Measurements from ENCODE around the gene GSTM4. TPM values are rescaled to one million over a fixed set of nuclear protein-coding genes. Genes with fewer than 3 reads are reported as not detected.

The GSTM4 gene
- total and polyA plus RNA-seq, 2 donors (not counting 1 experiment from before 2014, with no cell fraction given), result 28.6 to 56.5 TPM

DNA sequence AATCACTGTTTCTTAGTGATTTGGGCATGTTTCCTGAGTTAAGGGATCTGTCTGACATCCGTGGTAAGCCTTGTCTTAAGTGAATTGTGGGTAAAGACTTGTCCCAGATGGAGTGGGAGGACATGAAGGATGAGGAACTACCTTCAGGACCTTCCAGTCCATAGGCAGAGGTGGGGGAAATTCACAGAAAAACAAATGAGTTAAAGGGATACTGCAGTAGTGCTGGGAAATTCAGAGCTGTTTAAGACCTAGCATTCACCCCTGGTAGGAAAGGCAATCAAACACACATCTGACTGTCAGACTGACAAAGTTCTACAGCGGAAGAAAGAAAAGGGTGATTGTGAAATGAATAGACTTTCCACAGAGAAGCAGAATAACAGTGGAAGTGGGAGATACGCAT lies 39.5 kb upstream of the GSTM4 start:
- peak overlapping the region; percentile 26 to 63 for H3K27ac ChIP-seq (ENCODE audit: low read length in 2 of 2)
- Mint-ChIP-seq H3K9me3 (ENCODE audit: insufficient read depth) (no peaks in the 10 kb centered on the region), H3K27ac (peak overlapping the region; percentile 38), H3K27me3 (peaks cover 3% of the 10 kb centered on the region), H3K4me1 (peaks cover 34% of the 10 kb centered on the region), H3K4me3 (no peak overlapping the region)
- no peak overlapping the region for H3K4me3 ChIP-seq (ENCODE audit: control extremely low read depth in 1 of 5, extremely low read depth in 1 of 5, insufficient read depth in 1 of 5, low read depth in 2 of 5, low read length in 4 of 5)
- no peak for ATAC-seq (ENCODE audit: low read depth)
- 78% methylated on average over 2 of the region's 3 CpGs for WGBS (ENCODE audit: insufficient coverage)
- H4K20me1 ChIP-seq (ENCODE audit: control insufficient read depth, insufficient read depth, low read length, poor library complexity, severe bottlenecking), result no peaks in the 10 kb centered on the region
- peak overlapping the region; percentile 0 for H3K4me2 ChIP-seq (replicated peaks; ENCODE audit: low read depth, low read length, poor library complexity, severe bottlenecking)
- no peak overlapping the region for H2AFZ ChIP-seq (ENCODE audit: insufficient read depth, low read depth, low read length, poor library complexity, severe bottlenecking)
- peaks cover 23 to 37% of the 10 kb centered on the region in 2 donors for H3K4me1 ChIP-seq (ENCODE audit: control insufficient read depth in 2 of 2, insufficient read depth in 2 of 2, low read length in 2 of 2)
- ChIA-PET CTCF (interaction anchor here (0.9 to 3.1 kb wide), 5 partner anchors 14 to 70 kb away, joined by 4 to 18 read pairs (median 8); partner anchors contain the start of gene GNAI3), POLR2A (no interaction called here)
- intact Hi-C loops (cut with micrococcal nuclease), result loop anchor here (5.0 kb wide), 1 partner anchor 134 kb away; the partner anchor contains the start of gene ATXN7L2
- H3K9me3 ChIP-seq (ENCODE audit: control extremely low read depth in 1 of 3, control insufficient read depth in 2 of 3, insufficient read depth in 1 of 3, low read length in 2 of 3), result no peaks in the 10 kb centered on the region
- TF ChIP-seq EZH2 (IDR thresholded peaks at IDR 0.05; ENCODE audit: borderline replicate concordance, insufficient read depth, low read depth, low read length, poor library complexity, severe bottlenecking), result no peak
- TF ChIP-seq, protein P1, sequence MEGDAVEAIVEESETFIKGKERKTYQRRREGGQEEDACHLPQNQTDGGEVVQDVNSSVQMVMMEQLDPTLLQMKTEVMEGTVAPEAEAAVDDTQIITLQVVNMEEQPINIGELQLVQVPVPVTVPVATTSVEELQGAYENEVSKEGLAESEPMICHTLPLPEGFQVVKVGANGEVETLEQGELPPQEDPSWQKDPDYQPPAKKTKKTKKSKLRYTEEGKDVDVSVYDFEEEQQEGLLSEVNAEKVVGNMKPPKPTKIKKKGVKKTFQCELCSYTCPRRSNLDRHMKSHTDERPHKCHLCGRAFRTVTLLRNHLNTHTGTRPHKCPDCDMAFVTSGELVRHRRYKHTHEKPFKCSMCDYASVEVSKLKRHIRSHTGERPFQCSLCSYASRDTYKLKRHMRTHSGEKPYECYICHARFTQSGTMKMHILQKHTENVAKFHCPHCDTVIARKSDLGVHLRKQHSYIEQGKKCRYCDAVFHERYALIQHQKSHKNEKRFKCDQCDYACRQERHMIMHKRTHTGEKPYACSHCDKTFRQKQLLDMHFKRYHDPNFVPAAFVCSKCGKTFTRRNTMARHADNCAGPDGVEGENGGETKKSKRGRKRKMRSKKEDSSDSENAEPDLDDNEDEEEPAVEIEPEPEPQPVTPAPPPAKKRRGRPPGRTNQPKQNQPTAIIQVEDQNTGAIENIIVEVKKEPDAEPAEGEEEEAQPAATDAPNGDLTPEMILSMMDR (IDR thresholded peaks at IDR 0.05), result no peak
- no peak for DNase-seq
- H3K79me2 ChIP-seq (ENCODE audit: control insufficient read depth, insufficient read depth, low read length), result peaks cover 17% of the 10 kb centered on the region
- peaks cover 0 to 3% (median 0%) of the 10 kb centered on the region in 4 experiments for H3K27me3 ChIP-seq (replicated peaks in 1 of 4; ENCODE audit: control extremely low read depth in 1 of 4, control insufficient read depth in 3 of 4, insufficient read depth in 4 of 4, low read length in 3 of 4)
- no peak overlapping the region for H3K9ac ChIP-seq (ENCODE audit: low read length)
- H3K36me3 ChIP-seq (replicated peaks in 1 of 2; ENCODE audit: control extremely low read depth in 1 of 2, control insufficient read depth in 1 of 2, extremely low read depth in 1 of 2, insufficient read depth in 2 of 2, low read length in 1 of 2), result no peaks in the 10 kb centered on the region

DNA sequence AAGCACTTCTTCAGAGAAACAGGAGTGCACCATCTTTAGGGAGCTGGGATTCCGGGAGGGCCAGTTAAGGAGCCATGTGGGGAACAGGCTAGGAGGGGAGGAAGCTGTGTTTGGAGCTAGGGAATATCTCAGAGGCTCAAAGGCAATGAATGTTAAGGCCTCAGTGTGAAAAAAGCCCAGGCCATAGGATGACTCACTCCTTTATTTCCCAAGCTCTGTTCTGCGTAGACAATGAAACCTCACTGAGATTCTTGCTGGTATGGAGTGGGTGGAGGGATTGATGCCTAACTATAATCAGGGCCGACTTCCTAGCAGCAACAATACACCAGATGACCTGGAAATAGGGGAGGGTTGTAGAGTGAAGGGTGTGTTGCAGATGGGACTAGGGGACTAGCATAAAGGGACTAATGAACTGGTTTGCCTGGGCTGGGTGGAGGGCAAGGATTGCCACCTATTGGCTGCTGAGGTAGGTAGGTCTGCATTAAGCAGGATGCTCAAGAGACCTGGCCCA lies 38.6 kb upstream of the GSTM4 start:
- H3K27ac ChIP-seq (ENCODE audit: low read length in 2 of 2), result no peak overlapping the region
- no peak overlapping the region for H3K4me2 ChIP-seq (replicated peaks; ENCODE audit: low read depth, low read length, poor library complexity, severe bottlenecking)
- Mint-ChIP-seq H3K27me3 (peaks cover 3% of the 10 kb centered on the region), H3K4me3 (no peak overlapping the region), H3K27ac (peak overlapping the region; percentile 38), H3K4me1 (peaks cover 43% of the 10 kb centered on the region), H3K9me3 (ENCODE audit: insufficient read depth) (no peaks in the 10 kb centered on the region)
- DNase-seq, result no peak
- no peaks in the 10 kb centered on the region for H3K36me3 ChIP-seq (replicated peaks in 1 of 2; ENCODE audit: control extremely low read depth in 1 of 2, control insufficient read depth in 1 of 2, extremely low read depth in 1 of 2, insufficient read depth in 2 of 2, low read length in 1 of 2)
- H3K9me3 ChIP-seq (ENCODE audit: control extremely low read depth in 1 of 3, control insufficient read depth in 2 of 3, insufficient read depth in 1 of 3, low read length in 2 of 3), result no peaks in the 10 kb centered on the region
- intact Hi-C loops (cut with micrococcal nuclease), result loop anchor here (5.0 kb wide), 1 partner anchor 135 kb away; the partner anchor contains the start of gene ATXN7L2
- H4K20me1 ChIP-seq (ENCODE audit: control insufficient read depth, insufficient read depth, low read length, poor library complexity, severe bottlenecking), result no peaks in the 10 kb centered on the region
- POLR2A ChIA-PET, result no interaction called here
- H3K4me1 ChIP-seq (ENCODE audit: control insufficient read depth in 2 of 2, insufficient read depth in 2 of 2, low read length in 2 of 2), result peaks cover 33 to 46% of the 10 kb centered on the region in 2 donors
- CTCF ChIA-PET, result interaction anchor here (0.7 to 3.1 kb wide), 7 partner anchors 13 to 127 kb away, joined by 3 to 18 read pairs (median 6); partner anchors contain the start of gene GNAI3
- H3K79me2 ChIP-seq (ENCODE audit: control insufficient read depth, insufficient read depth, low read length), result peaks cover 27% of the 10 kb centered on the region
- no peak overlapping the region for H3K9ac ChIP-seq (ENCODE audit: low read length)
- H3K27me3 ChIP-seq (replicated peaks in 1 of 4; ENCODE audit: control extremely low read depth in 1 of 4, control insufficient read depth in 3 of 4, insufficient read depth in 4 of 4, low read length in 3 of 4), result peaks cover 0 to 3% (median 0%) of the 10 kb centered on the region in 4 experiments
- WGBS (ENCODE audit: insufficient coverage), result 80% methylated on average over 2 of the region's 3 CpGs
- TF ChIP-seq, protein P1 (IDR thresholded peaks at IDR 0.05), result no peak
- TF ChIP-seq EZH2 (IDR thresholded peaks at IDR 0.05; ENCODE audit: borderline replicate concordance, insufficient read depth, low read depth, low read length, poor library complexity, severe bottlenecking), result no peak
- no peak overlapping the region for H3K4me3 ChIP-seq (ENCODE audit: control extremely low read depth in 1 of 5, extremely low read depth in 1 of 5, insufficient read depth in 1 of 5, low read depth in 2 of 5, low read length in 4 of 5)
- H2AFZ ChIP-seq (ENCODE audit: insufficient read depth, low read depth, low read length, poor library complexity, severe bottlenecking), result no peak overlapping the region
- no peak for ATAC-seq (ENCODE audit: low read depth)

Measured in B cell (primary cell).